C4-2B (cell line): ENCODE results near the gene XXYLT1.

Experiments
- ZFX ChIP-seq: fragments of 450-650 bp; IDR thresholded peaks from 2 replicates; pipeline ENCODE4 v1.6.1; 2017
- TF ChIP-seq, protein P1 (sequence below): fragments of 450-650 bp; conservative IDR thresholded peaks from 2 replicates; pipeline ENCODE4 v1.5.1; 2017; ENCODE audit warnings: mild to moderate bottlenecking

- TF ChIP-seq, protein P1, sequence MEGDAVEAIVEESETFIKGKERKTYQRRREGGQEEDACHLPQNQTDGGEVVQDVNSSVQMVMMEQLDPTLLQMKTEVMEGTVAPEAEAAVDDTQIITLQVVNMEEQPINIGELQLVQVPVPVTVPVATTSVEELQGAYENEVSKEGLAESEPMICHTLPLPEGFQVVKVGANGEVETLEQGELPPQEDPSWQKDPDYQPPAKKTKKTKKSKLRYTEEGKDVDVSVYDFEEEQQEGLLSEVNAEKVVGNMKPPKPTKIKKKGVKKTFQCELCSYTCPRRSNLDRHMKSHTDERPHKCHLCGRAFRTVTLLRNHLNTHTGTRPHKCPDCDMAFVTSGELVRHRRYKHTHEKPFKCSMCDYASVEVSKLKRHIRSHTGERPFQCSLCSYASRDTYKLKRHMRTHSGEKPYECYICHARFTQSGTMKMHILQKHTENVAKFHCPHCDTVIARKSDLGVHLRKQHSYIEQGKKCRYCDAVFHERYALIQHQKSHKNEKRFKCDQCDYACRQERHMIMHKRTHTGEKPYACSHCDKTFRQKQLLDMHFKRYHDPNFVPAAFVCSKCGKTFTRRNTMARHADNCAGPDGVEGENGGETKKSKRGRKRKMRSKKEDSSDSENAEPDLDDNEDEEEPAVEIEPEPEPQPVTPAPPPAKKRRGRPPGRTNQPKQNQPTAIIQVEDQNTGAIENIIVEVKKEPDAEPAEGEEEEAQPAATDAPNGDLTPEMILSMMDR = no peak
- TF ChIP-seq ZFX = no peak
Measured at GRCh38 chr3:195020185-195020584, 250.8 kb downstream of the XXYLT1 start.
